Pancreas (tissue), 10 donors: ENCODE data around the gene ANGPTL2. TPM values are rescaled to one million over a fixed set of nuclear protein-coding genes. Genes with fewer than 3 reads are reported as not detected.
"Not testable (repeated sequence)": the region's sequence is repeated elsewhere in the genome, so short reads cannot be mapped to it uniquely, and the experiment has no call there.

Experiments
- ATAC-seq, 4 donors: fragments of 200-7000 bp; cut with Tn5 transposase; one replicate each; pipeline versions ENCODE4 v1.8.0 to v1.9.1; 2020; ENCODE audit warnings: mild to moderate bottlenecking in 4 of 4, moderate library complexity in 4 of 4
- DNase-seq, 6 donors: peaks; one replicate each; pipeline ENCODE4 v3.0.0-alpha.2; 2020
- FAIRE-seq: peaks from 2 replicates; lab custom pipeline; 2012; peaks lifted over from hg19 to GRCh38; lab: Jason Lieb, UNC
- H3K27ac ChIP-seq, 4 donors: fragments of 200-600 bp; sonication (generic); 1 replicate in 3 of 4; 2 replicates in 1 of 4; pipeline versions ENCODE4 v1.5.0 to v1.8.0; 2020
- H3K27me3 ChIP-seq, 4 donors: fragments of 200-600 bp; one replicate each; pipeline ENCODE4 v1.8.0; 2021
- H3K36me3 ChIP-seq, 3 donors: fragments of 200-600 bp; sonication (generic) in 1 of 3; one replicate each; pipeline versions ENCODE4 v1.5.0 to v1.8.0; 2020 to 2021
- H3K4me1 ChIP-seq, 3 donors: fragments of 200-600 bp; one replicate each; pipeline ENCODE4 v1.8.0; 2021
- H3K4me3 ChIP-seq, 4 donors: fragments of 200-600 bp; sonication (generic) in 2 of 4; one replicate each; pipeline versions ENCODE4 v1.5.0 to v1.8.0; 2020 to 2021
- H3K9me3 ChIP-seq, 4 donors: fragments of 200-600 bp; one replicate each; pipeline ENCODE4 v1.8.0; 2021
- WGBS, 2 donors: extraction: QIAGEN DNeasy Blood & Tissue Kit; methylation state at CpG; one replicate each; pipeline ENCODE4 v1.1.7; 2013; 5-methylcytosine and 5-hydroxymethylcytosine counted together
- intact Hi-C, 3 donors: fragments of 100-400 bp; cut with DNase I; formaldehyde crosslinking; loops; one replicate each; pipeline versions ENCODE4 v1.11.1 to v1.14.2; 2022
- polyA plus RNA-seq, 2 donors: library from polyadenylated mRNA; stranded (reverse); fragments of 200-250 nt; gene quantifications; one replicate each; pipeline ENCODE4 v1.2.3, GENCODE V29; 2013
- total RNA-seq, 6 donors: library from RNA; stranded (reverse); fragmentation: NEBNext Ultra II Directional in 4 of 6; extraction: Animal tissue kit (Norgen Biotek cat#: 25700) in 4 of 6; gene quantifications; one replicate each; pipeline versions ENCODE4 v1.2.1 to v1.2.4, GENCODE V29; 2021 to 2023
- TF ChIP-seq, protein P1 (sequence below), 4 donors: fragments of 200-600 bp; sonication (generic) in 3 of 4; IDR thresholded peaks; one replicate each; pipeline versions ENCODE4 v1.5.0 to v1.8.0; 2021; ENCODE audit warnings: antibody characterized with exemption in 4 of 4
- donor health status: healthy with polysubstance abuse.
- donor health status: DM: no; HTN: no; CAD: no; lungs with moderate emphysema.
- donor health status: DM: no; HTN: no; CAD: no.
- donor health status: control.
- donor health status: control.
- donor health status: Bipolar disorder and iron deficiency.
- donor health status: DM: yes; HTN: yes; CAD: no.
- donor health status: DM: no; HTN: no; CAD: no.
- donor health status: DM: no; HTN: no; CAD: no.
- donor health status: DM: yes; HTN: yes; CAD: no.

Gene ANGPTL2
- total and polyA plus RNA-seq, 8 donors: 1.2 to 4.6 (median 2.3) TPM

GRCh38 chr9:127149010-127149409 lies 26.6 kb upstream of the ANGPTL2 start:
- TF ChIP-seq, protein P1, sequence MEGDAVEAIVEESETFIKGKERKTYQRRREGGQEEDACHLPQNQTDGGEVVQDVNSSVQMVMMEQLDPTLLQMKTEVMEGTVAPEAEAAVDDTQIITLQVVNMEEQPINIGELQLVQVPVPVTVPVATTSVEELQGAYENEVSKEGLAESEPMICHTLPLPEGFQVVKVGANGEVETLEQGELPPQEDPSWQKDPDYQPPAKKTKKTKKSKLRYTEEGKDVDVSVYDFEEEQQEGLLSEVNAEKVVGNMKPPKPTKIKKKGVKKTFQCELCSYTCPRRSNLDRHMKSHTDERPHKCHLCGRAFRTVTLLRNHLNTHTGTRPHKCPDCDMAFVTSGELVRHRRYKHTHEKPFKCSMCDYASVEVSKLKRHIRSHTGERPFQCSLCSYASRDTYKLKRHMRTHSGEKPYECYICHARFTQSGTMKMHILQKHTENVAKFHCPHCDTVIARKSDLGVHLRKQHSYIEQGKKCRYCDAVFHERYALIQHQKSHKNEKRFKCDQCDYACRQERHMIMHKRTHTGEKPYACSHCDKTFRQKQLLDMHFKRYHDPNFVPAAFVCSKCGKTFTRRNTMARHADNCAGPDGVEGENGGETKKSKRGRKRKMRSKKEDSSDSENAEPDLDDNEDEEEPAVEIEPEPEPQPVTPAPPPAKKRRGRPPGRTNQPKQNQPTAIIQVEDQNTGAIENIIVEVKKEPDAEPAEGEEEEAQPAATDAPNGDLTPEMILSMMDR (IDR thresholded peaks at IDR 0.05): no peak
- WGBS, 2 donors: 97 to 98% methylated on average over 7 of the region's 7 CpGs
- H3K4me1 ChIP-seq: no peaks in the 10 kb centered on the region
- no peaks in the 10 kb centered on the region for H3K27me3 ChIP-seq
- H3K36me3 ChIP-seq: no peaks in the 10 kb centered on the region
- no peak overlapping the region for H3K4me3 ChIP-seq
- DNase-seq (peak in 1 of 6 donors; percentile 32), ATAC-seq (no peak), FAIRE-seq (no peak)
- H3K9me3 ChIP-seq: no peaks in the 10 kb centered on the region
- H3K27ac ChIP-seq: no peak overlapping the region
- intact Hi-C loops: no loop called here

- Histone ChIP-seq H3K27me3 (no peaks in the 10 kb centered on the region), H3K9me3 (no peaks in the 10 kb centered on the region), H3K36me3 (no peaks in the 10 kb centered on the region), H3K4me3 (no peak overlapping the region), H3K27ac (no peak overlapping the region), H3K4me1 (no peaks in the 10 kb centered on the region)
- 91 to 98% methylated on average over 5 of the region's 5 CpGs for WGBS, 2 donors
- FAIRE-seq: no peak
- intact Hi-C loops: no loop called here
- TF ChIP-seq, protein P1 (IDR thresholded peaks at IDR 0.05): no peak
- peak in 1 of 6 donors; percentile 27 for DNase-seq
- no peak for ATAC-seq
Measured at GRCh38 chr9:127148014-127148413, 25.6 kb upstream of the ANGPTL2 start.

DNA sequence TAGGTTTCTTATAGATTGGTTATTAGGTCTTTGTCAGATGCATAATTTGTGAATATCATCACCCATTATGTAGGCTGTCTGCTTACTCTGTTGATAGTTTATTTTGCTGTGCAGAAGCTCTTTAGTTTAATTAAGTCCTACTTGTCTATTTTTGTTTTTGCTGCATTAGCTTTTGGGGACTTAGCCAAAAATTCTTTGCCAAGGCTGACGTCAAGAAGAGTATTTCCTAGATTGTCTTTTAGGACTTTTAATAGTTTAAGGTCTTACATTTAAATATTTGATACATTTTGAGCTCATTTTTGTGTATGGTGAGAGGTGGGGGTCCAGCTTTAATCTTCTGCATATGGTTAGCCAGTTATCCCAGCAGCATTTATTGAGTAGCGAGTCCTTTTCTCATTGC lies 24.8 kb upstream of the ANGPTL2 start:
- Histone ChIP-seq H3K4me1 (peaks cover 0 to 5% (median 0%) of the 10 kb centered on the region in 3 donors), H3K27me3 (no peaks in the 10 kb centered on the region), H3K9me3 (no peaks in the 10 kb centered on the region), H3K27ac (no peak overlapping the region), H3K36me3 (no peaks in the 10 kb centered on the region), H3K4me3 (no peak overlapping the region)
- ATAC-seq: no peak
- intact Hi-C loops: no loop called here
- no peak for FAIRE-seq
- TF ChIP-seq, protein P1 (IDR thresholded peaks at IDR 0.05): no peak
- WGBS, 2 donors: 88 to 93% methylated on average over 2 of the region's 2 CpGs
- no peak for DNase-seq

- H3K4me1 ChIP-seq, H3K36me3 ChIP-seq, H3K27me3 ChIP-seq, DNase-seq, intact Hi-C loops, FAIRE-seq, ATAC-seq, H3K9me3 ChIP-seq, H3K27ac ChIP-seq, H3K4me3 ChIP-seq: not testable (repeated sequence)
Measured at GRCh38 chr9:127146841-127147240, 24.4 kb upstream of the ANGPTL2 start.

GRCh38 chr9:127144670-127145445 lies 22.4 kb upstream of the ANGPTL2 start:
- Histone ChIP-seq H3K4me3 (no peak overlapping the region), H3K4me1 (peaks cover 0 to 5% (median 0%) of the 10 kb centered on the region in 3 donors), H3K27me3 (no peaks in the 10 kb centered on the region), H3K9me3 (no peaks in the 10 kb centered on the region), H3K36me3 (no peaks in the 10 kb centered on the region), H3K27ac (no peak overlapping the region)
- DNase-seq (no peak), ATAC-seq (peak in 1 of 4 donors; percentile 41), FAIRE-seq (no peak)
- intact Hi-C loops: no loop called here
- TF ChIP-seq, protein P1 (IDR thresholded peaks at IDR 0.05): no peak
- 90 to 94% methylated on average over 8 of the region's 8 CpGs for WGBS, 2 donors
